Stromal cell of bone marrow (primary cell): Measurements from ENCODE around the gene NPR3.
"Not testable (repeated sequence)": the region's sequence is repeated elsewhere in the genome, so short reads cannot be mapped to it uniquely, and the experiment has no call there.

Experiments
- DNase-seq: peaks from one replicate; pipeline ENCODE4 v3.0.0-alpha.2; 2012; ENCODE audit warnings: low read depth

Gene NPR3

DNA sequence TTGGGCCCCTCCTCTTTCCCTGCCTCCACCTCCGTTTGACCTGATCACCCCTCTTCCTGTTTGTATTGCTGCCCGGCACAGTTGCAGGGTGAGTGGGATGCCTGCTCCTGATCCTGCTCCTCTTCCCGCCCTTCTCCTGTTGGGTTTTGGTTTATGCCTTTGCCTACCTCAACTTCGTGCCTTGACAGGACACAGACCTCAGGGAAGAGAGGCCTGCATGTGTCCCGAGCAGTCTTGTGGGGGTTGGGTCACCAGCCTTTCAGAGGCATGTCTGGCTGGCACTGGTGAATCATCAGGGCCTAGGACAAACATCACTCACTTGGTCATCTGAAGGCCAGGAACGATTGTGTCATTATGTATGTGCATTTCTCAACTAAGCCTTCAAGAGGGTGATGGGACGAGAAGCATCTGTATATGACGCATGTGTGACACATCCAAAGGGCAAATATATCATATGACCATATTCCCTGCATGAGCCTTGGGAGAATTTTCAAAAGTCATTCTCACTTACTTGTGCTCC lies 56.9 kb downstream of the NPR3 start:
- peak; percentile 98 for DNase-seq

DNA sequence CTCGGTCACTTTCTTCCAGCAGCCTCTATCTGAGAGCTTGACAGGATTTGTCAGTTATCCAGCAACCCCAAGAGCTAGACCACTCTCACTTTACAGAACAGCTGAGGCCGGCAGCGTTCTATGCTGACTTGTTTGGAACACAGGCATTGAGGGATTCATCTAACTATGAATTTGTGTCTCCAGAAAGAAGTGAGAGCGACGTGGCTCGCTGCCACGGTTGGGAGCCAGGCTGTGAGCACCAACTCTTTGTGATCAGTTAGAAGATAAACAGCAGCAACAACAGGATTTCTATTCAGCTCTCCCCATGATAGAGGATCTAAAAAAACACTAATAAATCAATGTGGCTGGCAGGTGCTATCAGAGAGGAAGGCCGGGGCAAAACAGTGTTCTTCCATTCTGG lies 58.6 kb downstream of the NPR3 start:
- DNase-seq, result no peak

DNA sequence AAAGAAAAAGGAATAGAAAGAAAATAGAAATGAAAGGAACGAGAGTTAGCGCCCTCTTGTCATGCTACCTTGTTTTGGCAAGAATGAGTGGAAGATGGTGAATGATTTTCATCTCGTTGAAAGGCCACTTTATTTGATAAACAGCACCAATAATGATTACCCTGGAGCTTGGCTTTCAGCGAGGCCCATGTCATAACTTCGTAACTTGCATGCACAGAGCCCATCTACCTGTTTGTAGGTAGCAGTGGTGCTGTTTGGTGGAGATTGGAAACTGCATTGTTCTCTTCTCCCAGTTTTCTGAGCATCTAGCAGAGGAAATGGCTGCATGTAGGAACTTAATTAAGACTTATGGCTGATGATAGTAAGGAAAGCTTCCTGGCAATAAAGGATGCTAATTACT lies 59.3 kb downstream of the NPR3 start:
- DNase-seq, result no peak

DNA sequence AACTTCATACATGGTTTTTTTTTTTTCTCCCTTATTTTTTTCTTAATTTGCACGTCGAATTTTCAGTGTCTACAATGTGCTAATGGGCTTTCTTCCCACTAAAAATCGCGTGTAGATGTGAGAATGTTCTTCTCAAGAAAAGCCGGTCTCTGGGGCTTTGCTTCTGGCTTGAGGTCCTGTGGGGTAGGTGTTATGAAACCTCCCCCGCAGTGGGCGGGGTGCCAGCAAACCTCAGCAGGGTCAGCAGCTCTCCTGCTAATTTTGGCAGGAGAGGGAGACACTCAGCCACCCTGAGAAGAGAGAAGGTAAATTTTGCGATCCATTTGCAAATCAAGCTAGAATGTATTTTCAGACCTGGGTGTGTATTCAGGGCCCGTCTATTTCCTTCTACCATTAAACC lies 59.9 kb downstream of the NPR3 start:
- no peak for DNase-seq

DNA sequence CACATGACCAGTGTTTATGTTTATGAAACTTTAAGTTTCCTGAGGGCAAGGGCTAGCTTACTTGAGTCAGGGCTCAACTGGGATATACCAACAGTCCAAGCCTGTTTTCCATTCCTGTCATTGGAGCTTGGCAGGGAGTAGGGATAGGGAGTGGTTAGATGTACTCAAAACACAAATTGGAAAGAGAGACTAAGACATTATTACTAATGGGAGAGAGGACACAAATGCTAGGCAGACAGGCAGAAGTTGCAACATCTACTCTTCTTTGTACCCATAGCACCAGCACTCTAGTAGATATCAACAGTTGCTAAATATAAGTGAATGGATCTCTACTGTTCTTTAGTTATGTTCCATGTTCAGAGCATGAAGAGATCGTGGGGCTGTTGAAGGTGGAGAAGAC lies 62.8 kb downstream of the NPR3 start:
- no peak for DNase-seq

DNA sequence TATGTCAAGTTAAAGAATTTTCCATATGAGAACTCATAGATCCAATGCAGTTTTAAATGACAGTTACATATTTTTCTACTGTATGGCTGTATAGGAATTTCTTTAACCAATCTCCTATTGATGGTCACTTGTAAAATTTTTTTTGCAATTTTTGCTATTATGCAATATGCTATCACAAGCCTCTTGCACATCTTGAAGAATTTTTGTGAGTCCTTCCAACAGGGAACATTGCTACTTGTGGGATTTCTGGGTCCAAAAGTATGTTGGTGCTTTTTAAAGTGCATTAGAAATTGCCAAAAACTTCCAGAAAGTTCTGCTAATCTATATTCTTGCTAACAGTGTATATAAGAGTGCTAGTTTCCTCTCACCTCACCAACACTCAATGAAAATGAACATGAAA lies 65.1 kb downstream of the NPR3 start:
- DNase-seq, result no peak

DNA sequence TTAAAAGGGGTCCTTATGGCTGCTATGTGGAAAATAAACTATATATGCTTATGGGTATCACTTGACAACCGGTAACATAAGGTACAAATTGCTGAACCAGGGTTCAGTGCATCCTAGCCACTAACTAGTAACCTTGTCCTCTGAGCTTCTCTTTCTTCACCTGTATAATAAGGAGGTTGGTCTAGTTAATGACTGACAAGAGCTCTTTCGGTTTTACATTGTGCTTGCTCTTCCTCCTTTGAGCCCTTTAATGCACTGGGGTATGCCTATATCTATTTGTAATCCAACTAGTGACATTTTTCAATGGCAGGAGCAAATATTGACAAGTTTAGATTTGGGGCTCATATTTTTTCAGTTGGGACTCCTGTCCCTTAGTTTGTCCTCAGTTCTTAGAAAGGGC lies 66.1 kb downstream of the NPR3 start:
- no peak for DNase-seq

DNA sequence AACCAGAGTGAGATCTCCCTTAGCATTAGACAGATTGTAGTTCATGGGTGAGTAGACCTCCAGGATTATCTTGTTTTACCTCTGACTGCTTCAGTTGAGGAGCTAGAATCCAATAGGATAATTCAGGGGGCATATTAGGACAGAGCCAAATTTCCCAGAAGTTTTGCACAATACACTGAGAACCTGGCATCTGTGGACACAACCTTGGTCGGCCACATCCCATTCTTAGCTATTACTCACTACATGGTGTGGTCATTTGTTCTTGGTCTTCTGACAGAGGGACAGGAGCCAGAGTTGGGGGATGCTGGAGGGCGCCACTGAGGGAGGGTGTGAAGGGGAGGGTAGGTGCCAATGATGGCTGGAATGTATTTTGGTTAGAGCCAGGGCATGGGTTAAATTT lies 66.6 kb downstream of the NPR3 start:
- DNase-seq, result no peak

DNA sequence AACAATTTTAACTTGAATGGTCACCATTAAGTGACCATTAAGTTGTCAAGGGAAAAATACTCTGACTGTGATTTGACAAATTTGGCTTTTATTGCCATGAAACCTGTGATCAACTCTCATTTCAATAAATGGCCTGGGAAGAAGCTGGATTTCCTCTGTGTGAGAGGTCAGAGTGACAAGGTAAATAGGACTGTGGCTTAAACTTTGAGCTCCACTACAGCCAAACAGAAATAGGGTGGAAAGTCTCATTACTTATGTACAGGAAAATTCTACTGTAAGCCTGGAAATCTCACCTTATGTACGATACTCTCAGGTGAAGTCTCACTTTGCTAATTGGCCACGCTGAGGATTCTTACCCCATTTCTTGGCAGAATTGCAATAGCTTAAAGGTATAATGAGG lies 67.3 kb downstream of the NPR3 start:
- no peak for DNase-seq

DNA sequence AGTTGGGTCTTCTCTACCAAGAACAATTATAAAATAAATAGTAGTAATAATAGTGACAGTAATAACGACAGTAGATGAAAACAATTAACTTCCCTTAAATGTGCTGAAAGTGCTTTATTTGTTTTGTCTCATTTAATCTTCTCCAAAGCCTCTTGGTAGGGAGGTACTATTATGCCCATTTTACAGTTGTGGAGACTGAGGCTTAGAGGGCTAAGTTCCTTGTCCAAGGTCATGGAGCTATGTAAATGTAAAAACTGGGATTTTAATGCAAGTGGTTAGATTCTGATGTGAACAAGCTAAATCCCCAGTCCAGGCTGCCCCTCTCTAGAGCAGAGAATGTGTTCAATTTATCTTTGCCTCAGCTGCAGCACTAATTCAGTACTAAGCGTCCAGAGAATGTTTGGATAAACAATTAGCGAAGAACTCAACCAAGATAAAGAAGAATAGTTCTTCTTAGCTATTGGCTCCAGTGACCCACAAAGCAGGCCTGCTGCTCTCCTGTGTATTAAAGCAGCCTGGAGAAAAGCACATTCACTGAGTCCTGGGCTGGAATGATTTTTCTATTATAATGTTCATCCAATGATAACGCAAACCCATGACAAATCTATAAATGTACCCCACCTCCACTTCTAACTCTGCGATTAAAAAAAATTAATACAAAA lies 68.8 kb downstream of the NPR3 start:
- no peak for DNase-seq

DNA sequence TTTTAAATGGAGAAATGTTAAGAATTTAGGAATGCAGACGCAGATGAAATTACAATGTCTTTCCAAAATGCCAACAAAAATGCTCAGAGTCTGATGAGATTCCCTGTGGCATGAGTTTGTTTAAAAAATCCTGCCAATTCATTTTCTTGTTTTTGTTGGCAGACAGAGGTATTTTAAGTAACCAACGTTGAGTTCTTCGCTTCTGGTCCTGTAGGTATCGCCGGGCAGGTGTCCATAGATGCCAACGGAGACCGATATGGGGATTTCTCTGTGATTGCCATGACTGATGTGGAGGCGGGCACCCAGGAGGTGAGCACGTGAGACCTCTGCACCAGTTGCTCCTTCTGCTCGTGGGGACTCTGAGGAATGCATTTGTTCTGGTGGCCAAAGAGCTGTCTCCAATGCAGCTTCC lies 69.4 kb downstream of the NPR3 start:
- no peak for DNase-seq

DNA sequence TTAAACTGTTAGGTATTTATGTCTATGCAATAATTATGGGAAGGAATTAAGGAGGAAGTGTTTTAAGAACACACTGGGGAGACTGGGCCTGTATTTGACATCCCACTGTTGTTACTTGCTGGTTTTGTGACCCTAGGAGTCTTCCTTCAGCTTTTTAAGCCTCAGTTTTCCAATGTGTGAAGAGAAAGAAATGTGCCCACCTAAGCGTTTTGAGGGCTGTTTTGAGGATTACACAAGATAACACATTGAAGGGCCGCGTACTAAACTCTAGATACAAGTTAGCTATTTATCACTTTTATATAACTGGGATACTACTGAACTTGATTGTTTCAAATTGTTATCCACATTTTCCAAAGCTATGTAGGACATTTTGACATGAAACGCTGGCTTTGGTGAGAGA lies 72.5 kb downstream of the NPR3 start:
- DNase-seq, result no peak

DNA sequence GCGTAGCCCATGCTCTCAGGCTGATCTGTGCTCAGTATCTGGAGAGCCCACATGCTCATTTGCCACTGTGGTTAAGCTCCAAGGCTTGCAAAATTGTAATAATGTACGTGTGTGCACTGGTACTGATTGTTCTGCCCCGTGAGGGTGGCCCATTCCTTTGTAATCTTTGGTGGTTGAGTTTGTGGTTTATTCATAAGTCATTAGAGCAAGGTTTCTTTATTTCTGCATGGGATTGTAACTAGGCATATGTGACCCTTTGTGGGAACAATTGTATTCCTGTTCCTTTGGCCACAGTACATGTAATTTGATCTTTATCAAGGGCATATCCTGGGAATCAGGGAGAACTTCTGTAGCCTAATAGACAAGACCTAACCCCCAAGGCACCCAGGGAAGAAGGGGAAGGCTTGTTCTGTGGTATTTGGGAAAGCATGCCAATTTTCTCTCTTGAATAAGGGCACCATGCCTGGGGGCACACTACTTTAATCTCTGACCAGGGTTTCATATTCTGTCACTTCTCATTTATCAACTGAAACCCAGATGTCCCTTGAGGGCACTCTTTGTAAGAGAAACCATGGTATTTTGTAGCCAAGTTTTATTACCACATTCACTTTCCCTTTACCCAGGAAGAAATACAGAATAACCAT lies 74.6 kb downstream of the NPR3 start:
- no peak for DNase-seq

DNA sequence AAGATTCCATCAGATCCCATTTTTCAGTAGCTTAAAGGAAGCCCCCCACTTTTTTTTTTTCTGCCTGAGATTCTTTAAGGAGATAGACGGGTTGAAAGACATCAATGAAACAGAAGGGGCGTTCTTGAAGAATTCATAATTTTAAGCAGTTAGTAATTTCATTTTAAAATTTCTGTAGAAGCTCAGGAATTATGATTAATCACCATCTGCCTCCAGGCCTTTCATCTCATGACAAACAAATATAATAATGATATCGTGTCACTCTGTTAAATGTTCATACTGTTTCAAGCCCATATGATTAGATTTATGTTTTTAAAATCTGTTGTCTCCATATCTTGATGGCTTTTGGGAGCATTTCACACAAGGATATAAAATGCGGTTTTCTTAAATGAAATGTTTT lies 75.2 kb downstream of the NPR3 start:
- DNase-seq, result no peak

DNA sequence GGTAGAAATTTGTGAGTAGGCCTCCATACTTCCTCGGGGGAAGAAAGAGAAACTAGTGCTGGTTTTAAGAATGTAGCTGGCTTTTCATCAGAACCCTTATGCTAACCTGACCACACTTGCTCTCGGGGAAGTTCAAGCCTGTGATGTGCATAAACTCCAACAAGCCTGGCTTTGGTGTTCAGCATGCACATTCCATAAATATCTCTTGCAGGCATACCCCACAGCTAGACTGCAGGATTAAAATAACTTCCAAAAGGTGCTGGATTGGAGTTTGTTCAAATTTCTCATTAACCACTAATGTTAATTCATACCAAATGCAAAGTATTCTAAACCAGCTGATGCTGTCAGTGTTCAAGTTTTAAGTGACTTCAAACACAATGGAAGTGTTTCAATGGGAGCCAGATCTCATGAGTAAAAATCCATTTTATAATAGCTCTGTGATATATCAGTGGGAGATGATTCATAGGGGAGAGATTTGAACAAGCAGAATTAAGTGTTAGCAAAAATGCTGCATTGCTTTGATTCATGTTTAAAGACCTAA lies 79.4 kb downstream of the NPR3 start:
- no peak for DNase-seq

DNA sequence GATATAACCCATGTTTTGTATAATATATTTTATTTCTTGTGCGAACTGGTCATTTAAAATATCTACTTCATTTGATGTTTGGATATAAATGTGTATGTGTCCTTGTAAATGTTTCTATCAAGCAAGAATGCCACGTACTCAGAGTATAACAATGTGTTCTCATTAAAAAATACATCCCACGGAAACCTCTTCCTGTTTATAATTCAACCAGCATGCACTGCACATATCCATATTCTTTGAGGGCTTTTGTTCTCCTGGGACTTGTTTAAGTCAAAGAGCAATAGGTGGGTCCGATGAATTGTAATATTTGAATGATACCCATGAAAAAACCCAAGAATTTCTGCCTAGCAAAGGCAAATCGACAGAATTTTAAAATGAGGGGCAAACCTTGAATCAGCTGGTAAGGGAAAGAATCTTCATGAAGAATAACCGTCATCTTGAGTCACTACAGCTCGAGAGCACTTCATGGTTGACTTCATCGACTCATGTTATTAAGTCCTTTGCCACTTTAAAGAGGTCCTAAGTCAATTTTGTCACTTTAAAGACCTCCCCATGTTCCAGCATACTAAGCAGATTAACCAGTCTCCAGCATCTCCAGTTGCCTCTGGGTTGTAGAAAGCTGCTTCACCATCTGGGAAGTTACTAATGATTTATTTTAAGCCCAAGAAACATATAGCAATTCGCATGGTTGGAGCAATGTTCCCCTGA lies 80.6 kb downstream of the NPR3 start:
- no peak for DNase-seq

DNA sequence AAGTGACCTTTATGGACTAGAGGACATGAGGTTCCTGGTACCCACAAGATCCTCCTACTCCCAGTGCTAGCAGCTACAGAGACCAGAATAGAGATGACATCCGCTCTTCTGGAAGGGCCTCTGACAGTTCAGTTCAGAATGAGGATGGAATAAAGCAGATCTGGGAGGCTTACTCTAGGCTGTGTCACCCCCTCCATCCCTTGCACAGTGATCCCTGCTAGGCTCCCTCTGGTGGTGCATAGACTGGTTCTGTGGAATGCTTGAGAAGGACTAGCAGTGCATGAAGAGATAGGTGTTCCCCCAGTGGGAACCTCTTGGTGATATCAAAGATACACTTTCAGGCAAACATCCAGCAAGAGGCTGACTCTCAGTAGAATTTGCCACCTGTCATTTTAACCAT lies 83.0 kb downstream of the NPR3 start:
- DNase-seq, result no peak

DNA sequence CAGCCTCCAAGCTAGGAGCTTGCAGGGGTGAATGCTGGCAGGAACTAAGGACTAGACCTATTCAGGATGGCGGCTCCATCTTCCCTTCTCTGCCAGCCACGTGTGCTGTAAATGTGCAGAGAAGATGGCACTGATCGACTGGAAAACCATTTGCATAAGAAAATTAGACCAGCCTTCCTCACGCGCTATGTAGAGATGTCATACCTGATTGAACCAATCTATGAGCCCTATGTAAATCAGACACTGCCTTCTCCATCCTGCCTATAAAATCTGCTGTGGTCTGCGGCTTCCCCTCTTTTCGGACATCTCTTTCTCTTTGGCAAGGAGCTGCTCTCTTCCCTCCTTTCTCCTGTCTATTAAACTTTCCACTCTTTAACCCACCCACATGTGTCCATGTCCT lies 91.6 kb downstream of the NPR3 start:
- DNase-seq, result no peak

DNA sequence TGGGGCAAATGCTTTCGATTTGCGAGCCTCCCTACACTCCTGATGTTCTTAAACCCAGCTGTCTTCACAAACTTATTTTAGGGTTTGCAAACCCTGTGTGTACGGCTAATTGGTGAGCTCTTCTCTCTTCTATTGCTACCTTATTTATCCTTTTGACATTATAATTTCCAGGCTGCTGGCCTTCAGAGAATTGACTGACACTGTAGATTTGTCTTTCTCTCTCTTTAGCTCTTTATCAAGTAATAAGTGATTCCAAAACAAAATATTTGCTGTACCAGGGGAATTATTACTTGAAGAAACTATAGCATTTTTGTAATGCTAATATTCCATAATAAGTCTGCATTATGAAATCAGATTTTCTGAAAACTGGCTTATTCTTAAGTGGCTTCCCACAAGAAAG lies 92.5 kb downstream of the NPR3 start:
- no peak for DNase-seq

DNA sequence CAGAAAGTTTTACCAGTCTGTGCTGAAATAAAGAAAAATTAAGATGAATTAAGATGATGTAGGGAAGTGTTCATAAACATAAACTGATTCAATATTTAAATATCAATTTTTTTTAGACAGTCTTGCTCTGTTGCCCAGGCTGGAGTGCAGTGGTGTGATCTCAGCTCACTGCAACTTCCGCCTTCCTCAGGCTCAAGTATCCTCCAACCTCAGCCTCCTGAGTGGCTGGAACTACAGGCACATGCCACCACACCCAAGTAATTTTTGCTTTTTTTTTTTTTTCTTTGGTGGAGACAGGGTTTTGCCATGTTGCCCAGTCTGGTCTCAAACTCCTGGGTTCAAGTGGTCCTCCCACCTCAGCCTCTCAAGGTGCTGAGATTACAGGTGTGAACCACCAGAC lies 94.3 kb downstream of the NPR3 start:
- DNase-seq, result not testable (repeated sequence)

DNA sequence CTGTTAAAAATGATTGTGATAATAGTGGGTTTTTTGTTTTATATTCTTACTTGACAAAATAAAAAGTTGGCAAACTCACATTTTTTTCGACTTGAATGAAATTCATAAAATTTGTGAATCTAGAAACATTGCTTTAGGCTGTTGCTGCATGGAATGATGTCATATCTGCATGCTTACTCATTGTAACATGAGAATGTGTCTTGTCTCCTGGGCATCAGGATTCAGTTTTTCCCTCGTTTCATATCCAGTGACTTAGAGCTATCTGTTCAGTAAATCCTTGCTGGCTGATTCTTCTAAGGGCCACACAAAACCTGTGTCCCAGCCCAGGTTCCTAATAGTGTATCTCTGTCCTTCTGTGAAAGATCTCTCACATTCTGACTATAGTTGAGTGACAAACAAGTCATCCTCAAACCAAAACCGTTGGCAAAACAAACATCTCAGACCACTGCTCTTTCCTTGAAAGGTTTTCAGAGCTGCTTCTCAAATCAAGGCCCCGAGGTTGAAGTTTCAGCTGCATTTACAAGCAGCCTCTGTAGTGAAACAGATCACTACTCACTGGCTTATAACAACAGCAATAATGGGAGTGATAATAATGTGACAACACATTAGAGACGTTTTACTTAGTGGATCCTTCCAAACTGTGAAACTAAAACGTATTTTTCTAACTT lies 95.0 kb downstream of the NPR3 start:
- DNase-seq, result peak; percentile 93

DNA sequence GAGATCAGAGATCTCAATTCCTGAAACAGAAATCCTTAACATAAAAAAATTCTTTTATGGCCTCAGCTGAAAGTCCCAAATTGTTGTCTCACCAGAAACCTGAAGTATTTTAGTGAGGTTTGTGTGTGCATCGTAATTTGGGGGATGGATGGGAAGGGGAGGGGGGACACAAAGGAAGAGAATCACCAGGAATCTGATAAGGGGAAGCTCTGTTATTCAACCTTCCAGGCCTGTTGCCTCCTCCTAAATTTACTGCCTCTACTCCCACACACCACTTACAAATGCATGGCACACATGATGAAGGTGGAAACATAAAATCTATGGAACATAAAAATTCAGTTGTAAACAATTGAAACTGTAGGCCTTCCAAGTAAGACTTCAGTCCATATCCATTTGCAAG lies 97.7 kb downstream of the NPR3 start:
- DNase-seq, result no peak

DNA sequence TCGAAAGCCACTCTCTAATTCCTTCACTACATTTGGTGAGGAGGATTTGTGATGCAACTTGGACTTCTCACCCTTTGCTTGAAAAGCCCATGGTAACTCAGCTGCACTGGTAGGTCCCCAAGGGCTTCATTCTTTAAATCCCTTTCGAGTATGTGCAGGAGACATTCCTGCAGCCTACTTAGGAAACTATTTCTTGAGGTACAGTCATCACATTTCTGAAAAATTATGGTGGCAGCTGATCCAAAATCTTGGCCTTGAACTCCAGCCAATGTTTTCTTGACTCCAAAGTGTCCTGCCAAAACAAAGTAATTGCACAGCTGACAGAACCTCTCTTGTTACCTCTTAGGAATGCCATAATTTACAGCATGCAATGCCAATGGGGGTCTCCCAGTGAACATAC lies 99.7 kb downstream of the NPR3 start:
- DNase-seq, result peak; percentile 86
